KOPT-K1 (cell line): ENCODE results near the gene SCAF8.
"Not testable (repeated sequence)": the region's sequence is repeated elsewhere in the genome, so short reads cannot be mapped to it uniquely, and the experiment has no call there.

ENCODE experiments used
- H3K27ac ChIP-seq: fragments of 200-600 bp; sonication (generic); 2 replicates; pipeline ENCODE4 v1.5.1; 2016; ENCODE audit warnings: antibody characterized with exemption, mild to moderate bottlenecking, low read depth, low read length; ENCODE audit not compliant: poor library complexity, severe bottlenecking
- H3K36me3 ChIP-seq: fragments of 200-600 bp; sonication (generic); 2 replicates; pipeline ENCODE4 v1.5.1; 2017; ENCODE audit warnings: antibody characterized with exemption, mild to moderate bottlenecking, low read length, moderate library complexity; ENCODE audit not compliant: insufficient read depth
- H3K9me3 ChIP-seq: fragments of 200-600 bp; sonication (generic); 2 replicates; pipeline ENCODE4 v1.5.1; 2017; ENCODE audit warnings: antibody characterized with exemption, low read length, mild to moderate bottlenecking; ENCODE audit not compliant: insufficient read depth, poor library complexity, severe bottlenecking

SCAF8 gene

DNA sequence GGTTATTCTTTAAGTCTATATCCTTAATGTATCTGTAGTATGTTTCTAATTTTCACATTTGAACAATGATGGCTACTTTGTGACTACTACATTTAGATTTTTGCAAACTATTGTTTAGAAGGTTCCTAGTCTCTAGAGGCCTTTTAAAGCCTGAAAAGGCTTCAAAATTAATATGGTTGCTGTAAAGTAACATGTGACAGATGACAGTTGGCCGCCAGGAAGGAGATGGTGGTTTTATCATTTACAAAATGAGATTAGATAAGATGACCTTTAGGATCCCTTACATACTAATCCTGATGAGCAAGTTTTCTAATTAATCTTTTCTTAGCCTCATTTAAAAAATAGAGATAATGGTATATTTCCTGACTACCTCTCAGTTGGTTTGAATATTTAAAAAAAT is 18.8 kb downstream of the SCAF8 start:
- H3K36me3 ChIP-seq = peaks cover 10% of the 10 kb centered on the region
- H3K9me3 ChIP-seq = no peaks in the 10 kb centered on the region
- H3K27ac ChIP-seq = no peak overlapping the region

DNA sequence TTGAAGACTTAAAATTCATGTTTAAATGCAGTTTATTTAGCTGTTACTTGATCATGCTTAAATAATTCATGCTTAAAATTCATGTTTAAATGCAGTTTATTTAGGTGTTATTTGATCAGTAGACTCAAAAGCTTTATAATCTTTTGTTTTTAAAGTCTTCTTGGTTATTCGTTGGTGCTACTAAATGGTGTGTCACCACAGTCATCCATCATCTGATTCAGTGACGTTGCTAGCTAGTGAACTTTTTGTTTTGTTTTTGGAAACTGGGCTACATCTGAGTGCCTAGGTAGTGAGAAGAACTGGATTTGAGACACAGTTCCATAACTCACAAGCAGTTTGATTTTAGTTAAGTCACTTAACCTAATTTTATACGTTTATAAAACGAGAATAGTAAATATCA is 20.9 kb downstream of the SCAF8 start:
- Histone ChIP-seq H3K27ac (no peak overlapping the region), H3K9me3 (no peaks in the 10 kb centered on the region), H3K36me3 (peaks cover 17% of the 10 kb centered on the region)

DNA sequence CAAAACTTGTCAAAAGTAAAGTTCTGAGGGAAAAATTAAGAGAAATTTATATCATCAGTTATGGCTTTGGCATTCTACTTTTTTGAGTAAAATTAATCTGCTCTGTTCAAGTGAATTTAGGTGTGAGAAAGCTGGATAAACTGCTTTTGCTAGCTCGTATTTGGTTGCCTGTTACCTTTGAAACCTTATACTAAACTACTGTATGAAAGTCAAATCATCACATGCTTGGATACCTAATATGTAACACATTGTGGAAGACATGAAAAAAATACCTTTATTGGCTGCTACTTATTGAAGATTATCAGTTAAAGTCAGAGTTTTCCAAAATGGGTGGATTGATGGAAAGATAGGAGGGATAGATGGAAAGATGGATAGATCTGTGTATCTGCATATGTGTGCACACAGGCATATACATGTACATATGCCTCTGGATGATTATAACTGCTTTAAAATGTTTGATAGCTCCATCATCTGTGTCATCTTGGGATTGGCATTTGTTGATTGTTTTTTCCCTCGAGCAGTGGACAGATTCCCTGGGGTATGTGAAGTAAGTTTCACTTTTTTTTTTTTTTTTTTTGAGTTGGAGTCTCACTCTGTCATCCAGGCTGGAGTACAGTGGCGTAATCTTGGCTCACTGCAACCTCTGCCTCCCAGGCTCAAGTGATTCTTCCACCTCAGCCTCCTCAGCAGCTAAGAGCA is 24.3 kb downstream of the SCAF8 start:
- Histone ChIP-seq H3K9me3 (no peaks in the 10 kb centered on the region), H3K36me3 (peaks cover 12% of the 10 kb centered on the region; the same call in 1 of the 2 replicates), H3K27ac (no peak overlapping the region)

DNA sequence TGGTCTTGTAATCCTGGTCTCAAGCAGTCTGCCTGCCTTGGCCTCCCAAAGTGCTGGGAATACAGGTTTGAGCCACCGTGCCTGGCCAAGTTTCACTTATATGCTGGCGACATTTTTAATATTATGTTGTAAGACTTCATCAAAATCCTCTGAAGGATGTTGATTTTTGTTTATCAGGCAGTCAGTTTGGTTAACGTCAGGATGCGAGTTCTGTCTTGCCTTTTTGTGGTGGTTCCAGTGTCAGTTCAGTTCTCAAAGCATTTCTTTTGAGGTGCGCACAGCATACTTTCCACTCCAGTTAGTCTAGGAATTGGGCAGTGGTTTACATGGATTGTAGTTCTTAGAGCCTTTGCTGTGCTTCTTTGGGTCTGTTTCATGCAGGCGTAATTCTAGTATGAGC is 24.9 kb downstream of the SCAF8 start:
- H3K27ac ChIP-seq = no peak overlapping the region
- H3K9me3 ChIP-seq = no peaks in the 10 kb centered on the region
- peaks cover 12% of the 10 kb centered on the region; the same call in 1 of the 2 replicates for H3K36me3 ChIP-seq

DNA sequence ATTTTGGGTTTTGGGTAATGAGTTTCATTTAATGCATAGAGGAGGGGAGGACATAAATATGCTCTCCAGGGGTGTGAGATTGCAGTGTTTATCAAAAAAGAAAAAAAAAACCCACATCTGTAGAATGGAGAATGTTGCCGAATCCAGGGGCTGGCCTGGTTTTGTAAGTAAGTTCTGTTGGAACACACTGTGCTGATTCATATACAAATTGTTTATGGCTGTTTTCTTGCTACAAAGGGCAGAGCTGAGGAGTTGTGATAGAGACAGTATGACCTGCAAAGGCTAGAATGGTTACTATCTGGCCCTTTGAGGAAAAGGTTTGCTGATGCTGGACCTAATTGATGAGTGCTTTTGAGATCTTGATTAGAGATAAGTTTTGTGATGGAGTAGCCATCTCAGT is 30.4 kb downstream of the SCAF8 start:
- Histone ChIP-seq H3K27ac (no peak overlapping the region), H3K9me3 (no peaks in the 10 kb centered on the region), H3K36me3 (peaks cover 17% of the 10 kb centered on the region; the same call in 1 of the 2 replicates)

DNA sequence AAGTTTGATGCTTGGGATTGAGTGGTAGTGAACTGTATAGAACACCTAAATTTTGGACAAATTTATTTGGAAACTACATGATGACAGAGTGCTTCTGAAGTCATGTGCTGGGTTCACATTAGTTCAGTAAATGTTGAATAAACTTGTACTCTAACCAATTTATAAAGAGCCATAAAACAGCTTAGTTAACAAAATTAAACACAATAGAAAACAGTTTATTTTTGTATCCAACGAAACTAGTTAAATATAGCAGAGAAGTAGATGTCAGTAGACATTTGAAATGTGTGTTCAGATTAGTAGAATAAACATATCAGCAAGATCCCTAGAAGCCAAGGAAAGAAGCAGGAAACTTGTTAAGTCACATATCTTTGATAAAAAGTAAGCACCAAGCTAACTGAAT is 32.1 kb downstream of the SCAF8 start:
- no peaks in the 10 kb centered on the region for H3K9me3 ChIP-seq
- no peak overlapping the region for H3K27ac ChIP-seq

DNA sequence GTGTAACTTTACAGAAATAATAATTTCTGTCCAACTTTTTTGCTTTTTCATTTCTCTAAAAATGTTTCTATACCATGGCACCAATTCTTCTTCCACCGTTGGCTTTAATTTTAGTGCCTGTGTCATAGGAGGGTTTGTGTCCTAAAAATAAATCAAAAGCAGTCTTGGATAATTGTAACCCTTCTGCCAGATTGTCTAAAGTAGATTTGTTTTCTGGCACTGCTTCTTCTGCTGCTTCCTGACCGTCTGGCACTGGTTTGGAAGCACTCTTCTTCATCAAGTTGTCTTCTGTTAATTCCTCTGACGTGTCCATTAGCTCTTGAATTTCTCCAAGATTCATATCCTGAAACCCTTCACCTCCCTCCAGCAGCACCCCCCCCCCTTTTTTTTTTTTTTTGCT is 33.1 kb downstream of the SCAF8 start:
- Histone ChIP-seq H3K36me3 (peaks cover 14% of the 10 kb centered on the region; the same call in 1 of the 2 replicates), H3K9me3 (no peaks in the 10 kb centered on the region), H3K27ac (no peak overlapping the region)

More for the DNA sequence above, 32.1 kb downstream of the SCAF8 start:
- H3K36me3 ChIP-seq = peaks cover 17% of the 10 kb centered on the region; the same call in 1 of the 2 replicates

DNA sequence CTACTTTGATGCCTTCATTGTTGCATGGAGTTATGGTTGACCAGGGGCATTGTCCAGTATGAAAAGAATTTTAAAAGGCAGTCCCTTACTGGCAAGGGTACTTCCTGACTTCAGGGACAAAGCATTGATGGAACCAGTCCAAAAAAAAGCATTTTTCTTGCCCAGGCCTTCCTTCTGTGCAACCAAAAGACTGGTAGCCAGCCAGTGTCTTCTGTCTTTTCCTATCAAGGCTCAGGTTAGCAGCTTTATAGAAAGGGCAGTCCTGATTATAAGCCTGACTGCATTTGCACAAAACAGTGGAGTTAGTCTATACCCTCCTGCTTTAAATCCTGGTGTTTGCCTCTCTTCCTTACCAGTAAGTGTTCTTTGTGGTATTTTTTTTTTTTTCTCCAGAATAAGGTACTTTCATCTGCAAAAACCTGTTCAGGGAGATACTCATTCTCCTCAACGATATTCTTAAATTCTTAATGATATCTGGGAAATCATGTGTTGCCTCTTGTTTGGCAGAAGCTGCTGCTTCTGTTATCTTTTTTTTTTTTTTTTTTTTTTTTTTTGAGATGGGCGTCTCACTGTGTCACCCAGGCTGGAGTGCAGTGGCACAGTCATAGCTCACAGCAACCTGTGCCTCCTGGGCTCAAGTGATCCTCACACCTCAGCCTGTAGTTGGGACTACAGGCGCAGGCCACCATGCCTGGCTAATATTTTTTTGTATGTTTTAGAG is 33.9 kb downstream of the SCAF8 start:
- Histone ChIP-seq H3K36me3 (peaks cover 13% of the 10 kb centered on the region; the same call in 1 of the 2 replicates), H3K27ac (no peak overlapping the region), H3K9me3 (no peaks in the 10 kb centered on the region)

DNA sequence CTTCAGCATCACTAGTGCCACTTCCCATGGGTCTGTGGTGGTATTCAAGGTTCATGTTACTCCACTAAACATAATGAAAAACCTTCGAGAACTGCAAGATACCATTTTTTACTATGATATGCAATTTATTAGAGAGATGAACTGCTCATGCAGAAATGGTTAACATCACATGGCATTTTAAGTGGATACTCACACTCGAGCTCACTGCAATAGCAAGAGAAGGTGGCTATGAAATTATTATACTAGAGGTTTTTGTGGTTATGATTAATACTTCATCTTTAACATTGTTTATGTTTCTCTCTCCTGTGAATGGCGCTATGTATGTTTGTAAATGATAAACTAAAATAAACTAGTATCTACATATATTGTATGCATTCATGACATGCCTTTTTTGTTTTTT is 35.1 kb downstream of the SCAF8 start:
- Histone ChIP-seq H3K36me3 (peaks cover 15% of the 10 kb centered on the region; the same call in 1 of the 2 replicates), H3K9me3 (no peaks in the 10 kb centered on the region), H3K27ac (no peak overlapping the region)

DNA sequence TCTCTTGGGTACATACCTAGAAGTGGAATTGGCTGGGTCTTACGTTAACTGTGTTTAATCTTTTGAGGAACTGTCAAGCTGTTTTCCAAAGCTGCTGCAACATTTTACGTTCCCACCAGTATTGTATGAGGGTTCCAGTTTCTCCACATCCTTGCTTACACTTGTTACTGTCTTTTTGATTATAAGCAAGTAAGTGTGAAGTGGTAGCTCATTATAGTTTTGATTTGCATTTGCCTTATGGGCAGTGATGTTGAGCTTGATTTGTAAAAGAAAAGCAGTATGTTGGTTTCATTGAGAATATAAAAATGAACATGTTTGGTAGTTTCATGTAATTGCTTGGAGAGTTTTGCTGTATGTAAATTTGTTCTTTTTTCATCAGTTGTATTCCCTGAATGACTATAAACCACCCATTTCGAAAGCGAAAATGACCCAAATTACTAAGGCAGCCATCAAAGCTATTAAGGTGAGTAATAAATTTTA is 40.4 kb downstream of the SCAF8 start:
- H3K36me3 ChIP-seq = peaks cover 49% of the 10 kb centered on the region
- H3K9me3 ChIP-seq = no peaks in the 10 kb centered on the region
- H3K27ac ChIP-seq = no peak overlapping the region

DNA sequence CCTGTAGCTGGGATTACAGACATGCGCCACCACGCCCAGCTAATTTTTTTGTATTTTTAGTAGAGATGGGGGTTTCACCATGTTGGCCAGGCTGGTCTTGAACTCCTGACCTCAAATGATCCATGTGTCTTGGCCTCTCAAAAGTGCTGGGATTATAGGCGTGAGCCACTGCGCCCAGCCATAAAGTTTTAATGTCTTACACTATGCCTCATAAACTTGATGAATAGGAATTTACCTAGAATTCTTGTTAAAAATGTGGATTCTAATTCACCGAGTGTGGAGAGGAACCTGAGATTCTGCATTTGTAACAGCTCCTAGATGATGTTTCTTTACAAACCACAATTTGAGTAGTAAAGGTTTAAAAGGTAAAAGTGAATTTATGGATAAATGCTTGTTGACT is 45.9 kb downstream of the SCAF8 start:
- H3K27ac ChIP-seq, H3K9me3 ChIP-seq: not testable (repeated sequence)
- peaks cover 77% of the 10 kb centered on the region for H3K36me3 ChIP-seq

DNA sequence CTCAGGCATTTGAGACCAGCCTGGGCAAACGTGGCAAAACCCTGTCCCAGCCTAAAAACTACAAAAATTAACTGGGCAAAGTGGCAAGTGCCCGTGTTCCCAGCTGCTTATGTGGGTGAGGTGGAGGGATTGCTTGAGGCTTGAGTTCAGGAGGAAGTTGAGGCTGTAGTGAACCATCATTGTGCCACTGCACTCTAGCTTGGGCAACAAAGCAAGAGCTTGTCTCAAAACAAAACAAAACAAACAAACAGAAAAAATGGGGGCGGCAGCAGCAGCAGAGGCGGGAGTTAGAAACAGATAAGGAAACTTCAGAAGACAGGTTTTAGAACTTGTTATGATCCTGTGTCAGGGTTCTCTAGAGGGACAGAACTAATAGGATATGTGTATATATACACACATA is 49.0 kb downstream of the SCAF8 start:
- Histone ChIP-seq H3K9me3 (no peaks in the 10 kb centered on the region), H3K27ac (no peak overlapping the region), H3K36me3 (peaks cover 67% of the 10 kb centered on the region)

DNA sequence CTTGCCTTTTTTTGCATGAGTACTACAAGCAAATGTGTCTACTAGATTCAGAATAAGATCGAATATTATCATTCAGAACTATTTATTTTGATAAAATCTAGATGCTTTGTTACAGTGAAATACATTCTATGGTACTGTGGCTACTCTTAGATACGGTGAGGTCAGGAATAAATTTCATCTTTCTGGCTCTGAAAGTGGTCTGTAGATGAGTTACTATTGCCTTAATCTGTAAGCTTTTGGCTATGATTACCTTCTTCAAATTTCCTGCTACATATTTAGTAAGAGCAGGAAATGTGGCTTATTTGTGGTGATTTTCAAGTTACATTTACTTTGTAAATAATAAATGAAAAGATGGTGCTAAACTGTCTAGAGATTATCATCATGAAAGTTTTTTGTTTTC is 50.0 kb downstream of the SCAF8 start:
- H3K9me3 ChIP-seq = no peaks in the 10 kb centered on the region
- H3K36me3 ChIP-seq = peaks cover 67% of the 10 kb centered on the region
- H3K27ac ChIP-seq = no peak overlapping the region

DNA sequence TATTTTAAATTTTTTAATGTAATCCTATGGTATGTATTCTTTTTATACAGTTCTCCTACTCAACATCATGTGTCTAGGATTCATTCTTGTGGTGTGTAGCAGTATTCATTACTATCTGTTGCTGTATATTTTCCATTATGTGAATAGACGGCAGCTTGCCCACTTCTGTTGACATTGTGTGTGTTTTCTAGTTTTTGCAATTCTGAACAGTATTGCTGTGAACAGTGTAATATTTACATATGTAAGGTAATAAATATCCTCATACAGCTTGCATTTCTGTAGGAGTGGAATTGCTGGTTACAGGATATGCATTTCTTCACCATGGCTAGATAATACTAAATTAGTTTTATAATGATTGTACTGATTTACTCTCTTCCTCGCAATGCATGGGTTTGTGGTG is 51.9 kb downstream of the SCAF8 start:
- no peak overlapping the region for H3K27ac ChIP-seq
- peaks cover 58% of the 10 kb centered on the region for H3K36me3 ChIP-seq
- H3K9me3 ChIP-seq = no peaks in the 10 kb centered on the region

DNA sequence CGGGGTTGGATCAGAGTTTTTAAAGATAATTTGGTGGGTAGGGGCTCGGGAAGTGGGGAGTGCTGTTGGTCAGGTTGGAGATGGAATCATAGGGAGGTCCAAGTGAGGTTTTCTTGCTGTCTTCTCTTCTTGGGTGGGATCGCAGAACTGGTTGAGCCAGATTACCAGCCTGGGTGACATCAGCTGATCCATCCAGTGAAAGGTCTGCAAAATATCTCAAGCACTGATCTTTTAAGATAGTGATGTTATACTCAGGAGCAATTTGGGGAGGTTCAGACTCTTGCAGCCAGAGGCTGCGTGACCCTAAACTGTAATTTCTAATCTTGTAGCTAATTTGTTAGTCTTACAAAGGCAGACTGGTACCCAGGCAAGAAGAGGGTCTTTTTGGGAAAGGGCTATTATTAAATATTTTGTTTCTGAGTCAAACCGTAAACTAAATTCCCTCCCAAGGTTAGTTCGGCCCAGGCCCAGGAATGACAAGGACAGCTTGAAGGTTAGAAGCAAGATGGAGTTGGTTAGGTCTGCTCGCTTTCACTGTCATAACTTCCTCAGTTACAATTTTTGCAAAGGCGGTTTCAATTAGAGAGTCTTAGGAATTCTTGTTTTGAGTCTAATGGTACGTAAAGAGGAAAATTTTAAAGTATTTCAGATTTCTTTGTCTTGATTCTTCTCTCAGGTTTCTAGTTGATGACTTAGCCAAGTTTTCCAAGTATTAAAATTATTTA is 53.1 kb downstream of the SCAF8 start:
- Histone ChIP-seq H3K36me3 (peaks cover 52% of the 10 kb centered on the region), H3K27ac (no peak overlapping the region), H3K9me3 (no peaks in the 10 kb centered on the region)
